MV-4-11 (cell line): ENCODE data around the gene SNAPC2.

ENCODE experiments used
- DNase-seq: peaks from one replicate; lab custom pipeline; 2025; lab: John Stamatoyannopoulos, UW

The SNAPC2 gene

DNA sequence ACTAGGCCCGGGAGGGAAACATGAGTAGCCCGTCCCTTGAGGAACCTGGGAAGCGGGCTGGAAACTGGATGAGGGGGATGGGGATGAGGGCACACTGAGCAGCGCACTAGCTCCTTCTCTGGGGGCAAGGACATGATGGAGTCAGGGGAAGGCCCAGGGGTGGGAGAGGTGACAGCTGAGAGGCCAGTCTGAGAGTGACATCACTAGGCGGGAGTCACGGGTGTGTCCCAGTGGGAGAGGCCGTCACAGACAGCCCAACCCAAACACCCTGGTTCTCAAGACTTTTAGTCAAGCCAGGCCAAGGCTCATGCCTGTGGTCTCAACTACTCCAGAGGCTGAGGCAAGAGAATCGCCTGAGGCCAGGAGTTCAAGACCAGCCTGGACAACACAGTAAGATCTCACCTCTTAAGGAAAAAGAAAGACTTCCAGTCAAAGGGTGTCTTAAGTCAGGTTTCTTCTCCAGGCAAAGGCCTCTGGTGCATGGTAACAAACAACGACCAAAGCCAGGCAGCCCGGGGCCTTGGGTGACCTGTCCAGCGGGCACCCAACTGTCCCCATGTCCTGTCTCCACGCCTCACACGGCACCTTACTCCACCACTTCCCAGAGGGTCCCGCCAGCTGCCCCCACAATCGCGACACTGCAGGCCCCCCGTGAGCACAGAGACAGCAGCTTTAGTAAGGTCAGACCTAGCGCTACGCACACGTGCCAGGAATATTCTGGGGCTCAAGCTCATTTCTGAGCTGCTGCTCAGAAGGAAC, 48.8 kb downstream of the SNAPC2 start:
- no peak for DNase-seq

DNA sequence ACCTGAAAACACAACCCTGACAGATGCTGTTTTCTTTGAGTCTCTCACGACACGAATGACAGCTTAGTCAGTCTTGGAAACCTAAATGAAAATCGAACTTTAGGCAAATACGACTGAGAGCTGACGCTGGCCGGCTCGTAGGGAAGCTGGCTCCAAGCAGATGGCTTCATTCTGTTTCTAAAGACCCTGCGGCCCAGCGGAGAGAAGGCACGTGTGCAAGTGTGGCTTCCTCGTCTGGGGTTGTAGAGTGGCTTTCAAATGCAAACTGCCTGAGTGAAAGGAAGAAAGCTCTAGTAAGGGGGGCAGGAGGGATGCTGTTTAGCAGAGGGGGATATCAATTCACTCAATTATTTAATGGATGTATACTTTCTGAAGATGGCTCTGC, 49.4 kb downstream of the SNAPC2 start:
- no peak for DNase-seq

- DNase-seq: peak; percentile 33
Observed at GRCh38 chr19:7970716-7971448, 50.7 kb downstream of the SNAPC2 start.

- no peak for DNase-seq
Observed at GRCh38 chr19:7971553-7972520, 51.7 kb downstream of the SNAPC2 start.
